Panc1 (cell line): ENCODE results near the gene EPN2. TPM values are rescaled to one million over a fixed set of nuclear protein-coding genes. Genes with fewer than 3 reads are reported as not detected.

Experiments
- ATAC-seq: fragments of 200-7000 bp; cut with Tn5 transposase; 2 replicates; pipeline ENCODE4 v1.9.1; 2020; ENCODE audit warnings: mild to moderate bottlenecking, moderate library complexity
- BruUV-seq: library from RNA; stranded (reverse); fragments of 400-500 nt; replicated peaks from 2 replicates; lab custom pipeline; 2021; lab: Mats Ljungman, UMichigan
- CTCF ChIA-PET: fragments of 300-600 bp; sonication (Branson Sonifier 250); formaldehyde crosslinking; loops from one replicate; lab custom pipeline; 2022; ENCODE audit warnings: antibody characterized with exemption; lab: Charles Lee
- POLR2A ChIA-PET: fragments of 300-600 bp; sonication (Branson Sonifier 250); formaldehyde crosslinking; loops from one replicate; lab custom pipeline; 2022; ENCODE audit warnings: antibody characterized with exemption; lab: Charles Lee
- DNase-seq: peaks from one replicate; pipeline ENCODE4 v3.0.0-alpha.2; 2010; ENCODE audit warnings: low read depth, low spot score
- H3K27ac ChIP-seq: 2 replicates; pipeline ENCODE4 v1.5.1; 2011; ENCODE audit warnings: mild to moderate bottlenecking, low read length, inconsistent platforms
- H3K27me3 ChIP-seq: fragments of 200-500 bp; sonication (Bioruptor generic); 2 replicates; pipeline ENCODE4 v1.6.0; 2014; ENCODE audit warnings: low read length, inconsistent platforms; ENCODE audit not compliant: control insufficient read depth, insufficient read depth
- H3K36me3 ChIP-seq: fragments of 200-500 bp; sonication (Bioruptor generic); 2 replicates; pipeline ENCODE4 v1.5.1; 2014; ENCODE audit warnings: inconsistent platforms, mild to moderate bottlenecking, low read length, moderate library complexity; ENCODE audit not compliant: control insufficient read depth, insufficient read depth
- H3K4me1 ChIP-seq: 2 replicates; pipeline ENCODE4 v1.5.1; 2011; ENCODE audit warnings: inconsistent platforms, mild to moderate bottlenecking, low read length, moderate library complexity; ENCODE audit not compliant: control insufficient read depth, insufficient read depth
- H3K4me3 ChIP-seq, 2 experiments: 2 replicates each; pipeline ENCODE4 v1.5.1; 2011 to 2012; ENCODE audit warnings: low read depth in 2 of 2, low read length in 2 of 2, mild to moderate bottlenecking in 2 of 2, inconsistent platforms in 1 of 2, moderate library complexity in 1 of 2
- H3K9me3 ChIP-seq: fragments of 200-500 bp; sonication (Bioruptor generic); 2 replicates; pipeline ENCODE4 v1.5.1; 2014; ENCODE audit warnings: low read depth, mild to moderate bottlenecking, inconsistent platforms, low read length, moderate library complexity; ENCODE audit not compliant: control insufficient read depth, insufficient read depth
- POLR2AphosphoS5 ChIP-seq: IDR thresholded peaks from 2 replicates; pipeline ENCODE4 v1.6.1; 2012; ENCODE audit warnings: mild to moderate bottlenecking, low read depth, low read length, moderate library complexity
- SIN3A ChIP-seq: IDR thresholded peaks from 2 replicates; pipeline ENCODE4 v1.6.1; 2012; ENCODE audit warnings: low read depth, mild to moderate bottlenecking, low read length, moderate library complexity, borderline replicate concordance; ENCODE audit not compliant: insufficient read depth
- TCF7L2 ChIP-seq: IDR thresholded peaks from 2 replicates; pipeline ENCODE4 v1.6.1; 2011; ENCODE audit warnings: mild to moderate bottlenecking, low read depth, low read length, inconsistent platforms
- in situ Hi-C: cut with HindIII; loops from 2 replicates; pipeline ENCODE4 v1.10.0; 2016; ENCODE audit warnings: low sequenced_read_pairs, low pct_unique_long_range_greater_than_20kb
- intact Hi-C: fragments of 100-400 bp; cut with micrococcal nuclease; formaldehyde crosslinking; loops from one replicate; pipeline ENCODE4 v1.10.0; 2022; ENCODE audit not compliant: unreplicated experiment
- total RNA-seq: library from RNA; stranded (reverse); gene quantifications from one replicate; pipeline ENCODE4 v1.2.1, GENCODE V29; 2021; ENCODE audit not compliant: unreplicated experiment
- TF ChIP-seq, protein P1 (sequence below), 2 experiments: IDR thresholded peaks; 2 replicates each; pipeline ENCODE4 v1.6.1; 2011 to 2012; ENCODE audit warnings: low read depth in 2 of 2, control low read depth in 1 of 2, low read length in 1 of 2, mild to moderate bottlenecking in 1 of 2, moderate library complexity in 1 of 2; ENCODE audit not compliant: insufficient read depth in 1 of 2
- TF ChIP-seq, protein P2 (sequence below): fragments of 450-650 bp; IDR thresholded peaks from 2 replicates; pipeline ENCODE4 v1.5.1; 2017; ENCODE audit warnings: mild to moderate bottlenecking

The EPN2 gene
- total RNA-seq, 1 experiment from 2014 or later, result 35.0 TPM

DNA sequence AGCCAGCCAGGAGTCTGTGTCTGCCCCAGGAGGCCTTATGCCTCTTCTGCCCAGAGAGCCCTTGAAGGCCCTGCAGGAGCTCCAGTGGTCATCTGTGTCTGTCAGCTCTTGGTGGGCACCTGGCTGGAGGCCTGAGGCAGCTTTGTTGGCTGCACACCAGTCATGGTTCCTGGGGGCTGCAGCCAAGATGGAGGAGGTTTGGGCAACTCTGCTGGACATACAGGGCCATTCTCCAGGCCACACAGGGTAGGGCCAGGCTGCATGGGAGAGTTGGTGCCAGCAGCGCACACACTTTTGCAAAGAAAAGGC lies 95.9 kb downstream of the EPN2 start:
- Histone ChIP-seq H3K4me3 (no peak overlapping the region), H3K9me3 (no peaks in the 10 kb centered on the region), H3K27ac (no peak overlapping the region), H3K4me1 (no peaks in the 10 kb centered on the region), H3K27me3 (no peaks in the 10 kb centered on the region), H3K36me3 (no peaks in the 10 kb centered on the region)
- BruUV-seq, result no TSS peak
- in situ Hi-C loops (no loop called here), intact Hi-C loops (no loop called here)
- no peak for TF ChIP-seq TCF7L2
- TF ChIP-seq, protein P1, sequence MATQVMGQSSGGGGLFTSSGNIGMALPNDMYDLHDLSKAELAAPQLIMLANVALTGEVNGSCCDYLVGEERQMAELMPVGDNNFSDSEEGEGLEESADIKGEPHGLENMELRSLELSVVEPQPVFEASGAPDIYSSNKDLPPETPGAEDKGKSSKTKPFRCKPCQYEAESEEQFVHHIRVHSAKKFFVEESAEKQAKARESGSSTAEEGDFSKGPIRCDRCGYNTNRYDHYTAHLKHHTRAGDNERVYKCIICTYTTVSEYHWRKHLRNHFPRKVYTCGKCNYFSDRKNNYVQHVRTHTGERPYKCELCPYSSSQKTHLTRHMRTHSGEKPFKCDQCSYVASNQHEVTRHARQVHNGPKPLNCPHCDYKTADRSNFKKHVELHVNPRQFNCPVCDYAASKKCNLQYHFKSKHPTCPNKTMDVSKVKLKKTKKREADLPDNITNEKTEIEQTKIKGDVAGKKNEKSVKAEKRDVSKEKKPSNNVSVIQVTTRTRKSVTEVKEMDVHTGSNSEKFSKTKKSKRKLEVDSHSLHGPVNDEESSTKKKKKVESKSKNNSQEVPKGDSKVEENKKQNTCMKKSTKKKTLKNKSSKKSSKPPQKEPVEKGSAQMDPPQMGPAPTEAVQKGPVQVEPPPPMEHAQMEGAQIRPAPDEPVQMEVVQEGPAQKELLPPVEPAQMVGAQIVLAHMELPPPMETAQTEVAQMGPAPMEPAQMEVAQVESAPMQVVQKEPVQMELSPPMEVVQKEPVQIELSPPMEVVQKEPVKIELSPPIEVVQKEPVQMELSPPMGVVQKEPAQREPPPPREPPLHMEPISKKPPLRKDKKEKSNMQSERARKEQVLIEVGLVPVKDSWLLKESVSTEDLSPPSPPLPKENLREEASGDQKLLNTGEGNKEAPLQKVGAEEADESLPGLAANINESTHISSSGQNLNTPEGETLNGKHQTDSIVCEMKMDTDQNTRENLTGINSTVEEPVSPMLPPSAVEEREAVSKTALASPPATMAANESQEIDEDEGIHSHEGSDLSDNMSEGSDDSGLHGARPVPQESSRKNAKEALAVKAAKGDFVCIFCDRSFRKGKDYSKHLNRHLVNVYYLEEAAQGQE (IDR thresholded peaks at IDR 0.05; ENCODE audit: insufficient read depth in 1 of 2, low read depth in 2 of 2, low read length in 1 of 2), result no peak
- TF ChIP-seq, protein P2, sequence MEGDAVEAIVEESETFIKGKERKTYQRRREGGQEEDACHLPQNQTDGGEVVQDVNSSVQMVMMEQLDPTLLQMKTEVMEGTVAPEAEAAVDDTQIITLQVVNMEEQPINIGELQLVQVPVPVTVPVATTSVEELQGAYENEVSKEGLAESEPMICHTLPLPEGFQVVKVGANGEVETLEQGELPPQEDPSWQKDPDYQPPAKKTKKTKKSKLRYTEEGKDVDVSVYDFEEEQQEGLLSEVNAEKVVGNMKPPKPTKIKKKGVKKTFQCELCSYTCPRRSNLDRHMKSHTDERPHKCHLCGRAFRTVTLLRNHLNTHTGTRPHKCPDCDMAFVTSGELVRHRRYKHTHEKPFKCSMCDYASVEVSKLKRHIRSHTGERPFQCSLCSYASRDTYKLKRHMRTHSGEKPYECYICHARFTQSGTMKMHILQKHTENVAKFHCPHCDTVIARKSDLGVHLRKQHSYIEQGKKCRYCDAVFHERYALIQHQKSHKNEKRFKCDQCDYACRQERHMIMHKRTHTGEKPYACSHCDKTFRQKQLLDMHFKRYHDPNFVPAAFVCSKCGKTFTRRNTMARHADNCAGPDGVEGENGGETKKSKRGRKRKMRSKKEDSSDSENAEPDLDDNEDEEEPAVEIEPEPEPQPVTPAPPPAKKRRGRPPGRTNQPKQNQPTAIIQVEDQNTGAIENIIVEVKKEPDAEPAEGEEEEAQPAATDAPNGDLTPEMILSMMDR, result no peak
- TF ChIP-seq SIN3A, result no peak
- TF ChIP-seq POLR2AphosphoS5, result no peak
- POLR2A ChIA-PET, result interaction anchor here (0.6 kb wide), 1 partner anchor 87 kb away, joined by 3 read pairs; no protein-coding TSS in a partner anchor
- DNase-seq (no peak), ATAC-seq (no peak)
- CTCF ChIA-PET, result no interaction called here

DNA sequence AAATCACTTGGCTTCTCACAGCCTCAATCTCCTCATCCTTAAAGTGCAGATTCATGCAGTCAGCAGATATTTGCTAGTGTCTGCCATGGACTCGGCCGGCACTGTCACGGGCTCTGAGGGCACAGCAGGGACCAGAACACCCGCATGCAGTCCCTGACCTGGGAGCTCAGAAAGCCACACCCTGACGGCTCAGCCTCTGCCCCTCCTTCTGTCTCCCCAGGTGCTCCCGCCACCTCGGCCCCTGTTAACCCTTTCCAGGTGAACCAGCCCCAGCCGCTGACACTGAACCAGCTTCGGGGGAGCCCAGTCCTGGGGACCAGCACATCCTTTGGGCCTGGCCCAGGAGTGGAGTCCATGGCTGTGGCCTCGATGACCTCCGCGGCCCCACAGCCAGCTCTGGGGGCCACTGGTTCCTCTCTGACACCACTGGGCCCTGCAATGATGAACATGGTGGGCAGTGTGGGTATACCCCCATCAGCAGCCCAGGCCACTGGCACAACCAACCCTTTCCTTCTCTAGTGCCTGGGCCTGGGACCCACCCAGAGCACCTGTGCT lies 96.6 kb downstream of the EPN2 start:
- in situ Hi-C loops (no loop called here), intact Hi-C loops (no loop called here)
- ChIA-PET CTCF (no interaction called here), POLR2A (no interaction called here)
- H3K27me3 ChIP-seq, result no peaks in the 10 kb centered on the region
- H3K27ac ChIP-seq, result no peak overlapping the region
- no peaks in the 10 kb centered on the region for H3K9me3 ChIP-seq
- H3K4me1 ChIP-seq, result no peaks in the 10 kb centered on the region
- BruUV-seq, result no TSS peak
- no peak for ATAC-seq
- H3K36me3 ChIP-seq, result no peaks in the 10 kb centered on the region
- no peak overlapping the region for H3K4me3 ChIP-seq
- no peak for DNase-seq
- TF ChIP-seq TCF7L2, result no peak
- no peak for TF ChIP-seq POLR2AphosphoS5
- no peak for TF ChIP-seq SIN3A
- TF ChIP-seq, protein P2, result no peak
- TF ChIP-seq, protein P1 (IDR thresholded peaks at IDR 0.05; ENCODE audit: insufficient read depth in 1 of 2, low read depth in 2 of 2, low read length in 1 of 2), result no peak
